K562 (cell line): Measurements from ENCODE around the gene ZCCHC4. TPM values are rescaled to one million over a fixed set of nuclear protein-coding genes. Genes with fewer than 3 reads are reported as not detected.
A peak's percentile ranks its signal among the peaks of the same experiment; 100 is the strongest.

Experiments
- CBX5 ChIP-seq: IDR thresholded peaks from 2 replicates; pipeline ENCODE4 v1.6.1; 2014; ENCODE audit warnings: low read depth, borderline replicate concordance
- DACH1 ChIP-seq: fragments of 450-650 bp; IDR thresholded peaks from 2 replicates; pipeline ENCODE4 v1.6.1; 2018; ENCODE audit not compliant: partially characterized antibody
- EP400 ChIP-seq: fragments of 450-650 bp; IDR thresholded peaks from 2 replicates; pipeline ENCODE4 v1.6.1; 2017; ENCODE audit warnings: antibody characterized with exemption, mild to moderate bottlenecking, moderate library complexity
- GMEB1 ChIP-seq: fragments of 250-450 bp; sonication (Bioruptor Pico); IDR thresholded peaks from 2 replicates; pipeline ENCODE4 v1.4.0; 2020; ENCODE audit warnings: mild to moderate bottlenecking
- IRF1 ChIP-seq: sonication (generic); formaldehyde crosslinking; IDR thresholded peaks from 2 replicates; pipeline ENCODE4 v1.8.0; 2022; ENCODE audit warnings: missing genetic modification reagents, mild to moderate bottlenecking, borderline replicate concordance
- JUND ChIP-seq, 2 experiments: IDR thresholded peaks; 2 replicates in 1 of 2; 3 replicates in 1 of 2; pipeline ENCODE4 v1.6.1; 2011; ENCODE audit warnings: borderline replicate concordance in 2 of 2, low read depth in 2 of 2, low read length in 2 of 2, improper control_type of control experiment in 1 of 2, missing biosample characterization in 1 of 2, missing genetic modification characterization in 1 of 2, missing genetic modification reagents in 1 of 2
- KAT2B ChIP-seq: IDR thresholded peaks from one replicate; pipeline ENCODE4 v1.6.1; 2012; ENCODE audit warnings: low read depth, mild to moderate bottlenecking, control low read depth, inconsistent platforms, low read length, moderate library complexity
- STAT5B ChIP-seq: fragments of 250-450 bp; sonication (Bioruptor Pico); IDR thresholded peaks from 2 replicates; pipeline ENCODE4 v1.8.0; 2021; ENCODE audit warnings: mild to moderate bottlenecking, inconsistent platforms
- ZBTB40 ChIP-seq, 2 experiments: fragments of 450-650 bp in 1 of 2; sonication (generic) in 1 of 2; formaldehyde crosslinking in 1 of 2; IDR thresholded peaks; 2 replicates each; pipeline versions ENCODE4 v1.7.1 to v1.9.0; 2016 to 2022; ENCODE audit warnings: inconsistent platforms in 1 of 2, mild to moderate bottlenecking in 1 of 2, missing genetic modification reagents in 1 of 2
- ZBTB8A ChIP-seq: fragments of 450-650 bp; IDR thresholded peaks from 2 replicates; pipeline ENCODE4 v1.6.1; 2018; ENCODE audit warnings: mild to moderate bottlenecking, moderate library complexity; ENCODE audit not compliant: partially characterized antibody
- ZNF232 ChIP-seq: sonication (generic); formaldehyde crosslinking; IDR thresholded peaks from 2 replicates; pipeline ENCODE4 v1.8.0; 2022; ENCODE audit warnings: mild to moderate bottlenecking, missing genetic modification reagents
- ZNF696 ChIP-seq: fragments of 250-450 bp; sonication (Bioruptor Pico); conservative IDR thresholded peaks from 2 replicates; pipeline ENCODE4 v1.4.0; 2020; ENCODE audit warnings: mild to moderate bottlenecking, moderate library complexity
- polyA plus RNA-seq, 8 experiments: library from polyadenylated mRNA; depleted of rRNA in 4 of 8; stranded (reverse) in 5 of 8; unstranded in 3 of 8; fragments of >200 nt; fragmentation: Nextera tagmentation in 2 of 8; fragmentation: Illumina TruSeq in 1 of 8; extraction: Ambion mirVana in 2 of 8; extraction: Trizol in 1 of 8; gene quantifications; 2 replicates each; pipeline versions ENCODE4 v1.2.1 to v1.2.3, GENCODE V29; 2011 to 2014; ENCODE audit warnings: inconsistent platforms in 1 of 8, missing spikeins in 1 of 8
- total RNA-seq, 7 experiments: library from RNA; depleted of rRNA in 6 of 7; stranded (reverse); fragments of >200 nt in 6 of 7; fragmentation: Illumina TruSeq in 2 of 7; extraction: Trizol in 2 of 7; gene quantifications; 2 replicates each; pipeline versions ENCODE4 v1.2.1 to v1.2.3, GENCODE V29; 2011 to 2021; ENCODE audit warnings: low replicate concordance in 1 of 7

Gene ZCCHC4
- total and polyA plus RNA-seq, 9 of the 15 experiments (the other 6 are each of a cell fraction or from before 2014, with no cell fraction given) = 5.3 to 26.1 (median 15.2) TPM

- TF ChIP-seq ZBTB40 (IDR thresholded peaks at IDR 0.05) = no peak
- TF ChIP-seq ZBTB40 (CRISPR knock-in tag; IDR thresholded peaks at IDR 0.05) = no peak
- TF ChIP-seq STAT5B (CRISPR knock-in tag) = no peak
- no peak for TF ChIP-seq ZBTB8A
- no peak for TF ChIP-seq GMEB1 (CRISPR knock-in tag)
- TF ChIP-seq ZNF232 = no peak
- no peak for TF ChIP-seq ZNF696 (CRISPR knock-in tag)
- TF ChIP-seq KAT2B = no peak
- no peak for TF ChIP-seq JUND (IDR thresholded peaks at IDR 0.05; ENCODE audit: borderline replicate concordance, low read depth, low read length)
- no peak for TF ChIP-seq JUND (tag; IDR thresholded peaks at IDR 0.05; ENCODE audit: borderline replicate concordance, low read depth, low read length)
- TF ChIP-seq IRF1 (CRISPR knock-in tag) = no peak
- TF ChIP-seq CBX5 = 0 out of 2 replicates have a peak, but pooled peaks have one; percentile 54
- no peak for TF ChIP-seq EP400
- no peak for TF ChIP-seq DACH1
These were observed 65.2 kb downstream of the ZCCHC4 start (continued) for GRCh38 chr4:25377572-25378436.
